GM12872 (cell line): ENCODE measurements around the gene SCUBE3.

Experiments
- TF ChIP-seq, protein P1 (sequence below): IDR thresholded peaks from 3 replicates; pipeline ENCODE4 v1.5.1; 2011; ENCODE audit warnings: low read depth, mild to moderate bottlenecking, low read length, moderate library complexity; ENCODE audit not compliant: insufficient read depth

Gene SCUBE3

DNA sequence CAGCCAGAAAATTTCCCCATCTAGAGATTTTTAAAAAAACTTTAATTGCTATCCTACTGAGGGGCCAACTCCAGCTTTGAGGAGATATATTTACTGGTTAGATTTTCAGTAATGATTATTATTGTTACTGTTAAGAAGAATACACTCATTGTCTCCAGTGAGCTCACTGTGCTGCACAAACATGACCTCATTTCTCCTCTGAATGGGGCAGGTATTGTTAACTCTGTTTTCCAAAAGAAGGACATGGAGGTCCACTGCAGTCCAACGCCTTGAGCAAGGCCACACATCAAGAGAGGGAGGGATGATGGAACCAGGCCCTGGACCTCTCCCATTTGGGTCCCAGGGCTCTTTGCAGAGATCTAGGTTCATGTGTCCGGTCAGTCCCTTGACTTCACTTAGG lies 13.9 kb upstream of the SCUBE3 start:
- TF ChIP-seq, protein P1, sequence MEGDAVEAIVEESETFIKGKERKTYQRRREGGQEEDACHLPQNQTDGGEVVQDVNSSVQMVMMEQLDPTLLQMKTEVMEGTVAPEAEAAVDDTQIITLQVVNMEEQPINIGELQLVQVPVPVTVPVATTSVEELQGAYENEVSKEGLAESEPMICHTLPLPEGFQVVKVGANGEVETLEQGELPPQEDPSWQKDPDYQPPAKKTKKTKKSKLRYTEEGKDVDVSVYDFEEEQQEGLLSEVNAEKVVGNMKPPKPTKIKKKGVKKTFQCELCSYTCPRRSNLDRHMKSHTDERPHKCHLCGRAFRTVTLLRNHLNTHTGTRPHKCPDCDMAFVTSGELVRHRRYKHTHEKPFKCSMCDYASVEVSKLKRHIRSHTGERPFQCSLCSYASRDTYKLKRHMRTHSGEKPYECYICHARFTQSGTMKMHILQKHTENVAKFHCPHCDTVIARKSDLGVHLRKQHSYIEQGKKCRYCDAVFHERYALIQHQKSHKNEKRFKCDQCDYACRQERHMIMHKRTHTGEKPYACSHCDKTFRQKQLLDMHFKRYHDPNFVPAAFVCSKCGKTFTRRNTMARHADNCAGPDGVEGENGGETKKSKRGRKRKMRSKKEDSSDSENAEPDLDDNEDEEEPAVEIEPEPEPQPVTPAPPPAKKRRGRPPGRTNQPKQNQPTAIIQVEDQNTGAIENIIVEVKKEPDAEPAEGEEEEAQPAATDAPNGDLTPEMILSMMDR = no peak

DNA sequence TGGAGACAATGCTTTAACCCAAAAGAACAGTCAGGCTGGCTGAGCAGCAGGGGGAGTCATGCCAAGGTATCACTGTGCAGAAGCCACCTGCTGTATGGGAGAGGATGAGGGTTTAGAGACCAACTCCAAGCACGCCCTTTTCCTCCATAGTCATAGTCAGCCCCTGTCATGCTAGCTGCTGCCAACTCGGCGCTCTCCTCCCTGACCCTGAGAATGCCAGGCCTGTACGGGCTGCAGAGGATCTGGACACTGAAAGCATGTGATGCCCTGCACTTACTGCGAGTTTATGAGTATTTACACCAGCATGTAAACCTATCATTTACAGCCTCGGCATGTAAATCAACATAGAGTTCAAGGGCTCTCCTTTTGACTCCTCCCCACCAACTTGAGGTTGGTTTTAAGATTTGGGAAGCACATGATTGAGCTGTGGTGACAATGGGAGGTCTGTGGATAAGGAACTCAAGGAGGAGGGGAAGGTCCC lies 11.7 kb upstream of the SCUBE3 start:
- TF ChIP-seq, protein P1 = no peak

DNA sequence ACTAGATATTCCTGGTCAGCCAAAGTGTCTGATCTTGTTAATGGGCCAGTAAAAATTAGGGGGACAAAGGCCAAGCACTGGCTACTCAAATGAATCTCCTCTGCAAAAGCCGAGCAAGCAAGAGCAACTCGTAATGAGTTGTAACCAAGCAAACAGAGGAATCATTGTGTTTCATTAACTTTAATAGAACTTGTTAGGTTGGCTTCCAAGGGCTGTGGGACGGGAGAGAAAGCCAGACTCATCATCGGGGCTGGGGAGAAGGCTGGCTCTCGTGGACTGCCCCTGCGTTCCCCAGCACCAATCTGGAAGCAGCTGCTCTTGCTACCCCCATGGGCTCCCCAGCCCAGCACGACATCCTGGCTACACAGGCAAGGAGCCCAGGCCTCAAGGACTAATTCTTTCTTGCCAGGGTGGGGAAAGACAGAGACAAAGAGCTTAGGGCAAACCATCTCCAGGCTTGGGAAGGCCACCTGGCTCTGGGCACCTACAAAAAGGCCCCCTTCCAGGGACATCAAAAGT lies 10.5 kb upstream of the SCUBE3 start:
- TF ChIP-seq, protein P1 = no peak

DNA sequence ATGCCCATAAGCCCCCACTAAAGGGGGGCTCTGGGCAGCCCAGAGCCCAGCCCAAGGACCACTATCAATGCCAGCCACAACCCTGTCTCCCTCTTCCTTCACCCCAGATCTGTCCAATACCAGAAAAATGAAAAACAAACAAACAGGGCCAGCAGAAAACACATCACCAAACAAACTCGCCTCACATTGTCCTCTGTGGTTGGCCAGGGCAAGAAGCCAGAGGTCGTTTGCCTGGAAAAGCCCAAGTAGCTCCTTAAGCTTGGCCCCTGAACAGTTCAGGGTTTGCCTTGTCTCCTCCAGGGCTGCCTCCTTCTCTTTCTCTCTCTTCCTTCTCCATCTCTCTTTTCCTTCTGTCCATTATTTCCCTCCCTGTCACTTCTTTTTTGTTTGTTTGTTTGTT lies 10.1 kb upstream of the SCUBE3 start:
- TF ChIP-seq, protein P1 = no peak

DNA sequence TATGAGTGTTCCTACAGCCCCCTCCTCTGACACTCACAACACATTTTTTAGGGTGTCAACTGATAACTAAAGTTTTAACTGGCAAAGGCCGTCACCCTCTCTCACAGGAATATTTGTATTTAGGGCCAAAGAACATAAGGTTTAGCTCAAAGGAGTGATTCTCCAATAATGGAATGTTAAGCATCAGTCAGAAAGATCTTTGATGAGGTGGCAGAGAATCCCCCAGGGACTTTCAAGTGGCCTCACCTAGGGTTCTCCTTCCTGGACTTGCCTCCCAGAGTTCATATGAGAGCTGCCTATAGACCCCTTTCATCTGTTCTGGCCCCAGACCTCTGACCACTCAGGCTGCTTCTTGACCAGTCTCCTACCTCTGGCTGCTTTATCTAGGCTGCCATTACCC lies 7.4 kb upstream of the SCUBE3 start:
- TF ChIP-seq, protein P1 = no peak

DNA sequence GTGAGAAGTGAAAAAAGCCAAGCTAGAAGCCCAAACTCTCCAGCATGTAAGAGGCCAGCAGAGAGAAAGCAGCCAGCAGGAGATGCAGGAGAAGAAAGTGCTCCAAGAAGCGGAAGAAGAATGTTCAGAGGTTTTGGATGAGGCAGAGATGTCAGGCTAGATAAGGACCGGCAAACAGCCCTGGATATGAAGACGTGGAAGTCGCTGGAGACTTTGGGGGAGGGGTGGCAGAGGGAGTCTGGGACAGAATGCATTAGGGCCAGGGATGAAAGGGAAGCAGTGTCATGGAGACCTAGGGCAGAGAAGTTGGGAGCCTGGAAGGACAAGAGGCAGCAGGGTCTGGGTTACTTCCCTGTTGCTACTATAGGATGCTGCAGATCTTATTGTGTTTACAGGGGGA lies 5.3 kb upstream of the SCUBE3 start:
- TF ChIP-seq, protein P1 = no peak

DNA sequence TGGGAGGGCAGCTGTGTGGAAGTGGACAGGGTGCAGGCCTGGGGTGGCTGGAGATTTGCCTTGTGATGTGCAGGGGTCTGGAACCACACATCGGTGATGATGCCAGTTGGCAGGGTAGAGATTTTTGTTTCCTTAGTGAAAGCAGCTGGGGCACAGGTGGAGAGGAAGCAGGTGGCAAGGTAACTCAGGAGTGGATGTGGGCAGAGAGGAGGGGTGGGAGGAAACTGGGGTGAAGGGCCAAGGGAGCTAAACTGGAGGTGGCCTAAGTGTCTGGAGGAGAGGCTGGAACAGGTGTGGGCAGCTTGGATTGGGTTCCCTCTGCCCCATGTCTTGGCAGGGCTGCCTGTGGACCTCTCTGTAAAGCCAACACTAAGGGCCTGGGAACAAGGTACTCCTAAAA lies 4.7 kb upstream of the SCUBE3 start:
- TF ChIP-seq, protein P1 = no peak
